Urinary bladder (tissue), 4 donors: Measurements from ENCODE around the gene DHRS4. TPM values are rescaled to one million over a fixed set of nuclear protein-coding genes. Genes with fewer than 3 reads are reported as not detected.
A peak's percentile ranks its signal among the peaks of the same experiment; 100 is the strongest.
"Not testable (repeated sequence)": the region's sequence is repeated elsewhere in the genome, so short reads cannot be mapped to it uniquely, and the experiment has no call there.

Experiments
- DNase-seq: peaks from one replicate; pipeline ENCODE4 v3.0.0-alpha.2; 2015; ENCODE audit errors: extremely low spot score
- H3K27ac ChIP-seq: one replicate; pipeline ENCODE4 v1.5.1; 2013; ENCODE audit warnings: low read depth, mild to moderate bottlenecking, moderate library complexity
- H3K36me3 ChIP-seq: one replicate; pipeline ENCODE4 v1.6.1; 2013; ENCODE audit warnings: mild to moderate bottlenecking, moderate library complexity; ENCODE audit not compliant: insufficient read depth
- H3K4me1 ChIP-seq: one replicate; pipeline ENCODE4 v1.6.1; 2013; ENCODE audit warnings: mild to moderate bottlenecking, moderate library complexity; ENCODE audit not compliant: insufficient read depth
- H3K4me3 ChIP-seq: one replicate; pipeline ENCODE4 v1.5.1; 2013; ENCODE audit warnings: low read depth, low read length
- WGBS: extraction: QIAGEN DNeasy Blood & Tissue Kit; methylation state at CpG from one replicate; pipeline ENCODE4 v1.1.7; 2013; 5-methylcytosine and 5-hydroxymethylcytosine counted together
- polyA plus RNA-seq: library from polyadenylated mRNA; stranded (reverse); fragments of 200-250 nt; gene quantifications from one replicate; pipeline ENCODE4 v1.2.3, GENCODE V29; 2013
- total RNA-seq: library from RNA; depleted of rRNA; stranded (reverse); fragments of >200 nt; gene quantifications from one replicate; pipeline ENCODE4 v1.2.3, GENCODE V29; 2014
- donor health status: healthy with polysubstance abuse.
- donor health status: healthy.

Gene DHRS4
- total and polyA plus RNA-seq, 2 donors = 25.9 to 53.1 TPM

DNA sequence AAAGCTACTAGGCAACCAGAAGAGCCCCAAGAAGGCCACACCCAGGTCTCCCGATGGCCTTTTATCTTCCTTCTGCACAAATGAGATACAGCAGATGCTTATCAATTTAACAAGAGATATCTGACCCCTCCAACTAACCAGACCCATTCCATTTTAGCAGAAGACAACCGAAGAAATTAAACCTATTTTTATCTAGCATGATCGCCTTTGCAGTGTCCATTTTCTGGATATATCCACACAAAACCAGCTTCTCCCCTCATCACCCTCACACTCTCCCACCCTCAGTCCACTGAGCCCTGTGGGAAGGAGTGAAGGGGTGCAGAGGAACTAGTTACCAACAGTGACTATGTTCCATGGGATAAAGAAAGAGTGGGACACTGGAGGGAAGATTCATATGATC, 20.9 kb upstream of the DHRS4 start:
- Histone ChIP-seq H3K36me3 (no peaks in the 10 kb centered on the region), H3K4me1 (no peaks in the 10 kb centered on the region), H3K4me3 (no peak overlapping the region), H3K27ac (no peak overlapping the region)
- WGBS = 75% methylated on average over 3 of the region's 3 CpGs
- DNase-seq = no peak

GRCh38 chr14:23933108-23933741, 20.3 kb upstream of the DHRS4 start:
- Histone ChIP-seq H3K27ac (no peak overlapping the region), H3K4me3 (no peak overlapping the region), H3K36me3 (no peaks in the 10 kb centered on the region), H3K4me1 (no peaks in the 10 kb centered on the region)
- WGBS = 56% methylated on average over 4 of the region's 4 CpGs
- DNase-seq = peak; percentile 73

DNA sequence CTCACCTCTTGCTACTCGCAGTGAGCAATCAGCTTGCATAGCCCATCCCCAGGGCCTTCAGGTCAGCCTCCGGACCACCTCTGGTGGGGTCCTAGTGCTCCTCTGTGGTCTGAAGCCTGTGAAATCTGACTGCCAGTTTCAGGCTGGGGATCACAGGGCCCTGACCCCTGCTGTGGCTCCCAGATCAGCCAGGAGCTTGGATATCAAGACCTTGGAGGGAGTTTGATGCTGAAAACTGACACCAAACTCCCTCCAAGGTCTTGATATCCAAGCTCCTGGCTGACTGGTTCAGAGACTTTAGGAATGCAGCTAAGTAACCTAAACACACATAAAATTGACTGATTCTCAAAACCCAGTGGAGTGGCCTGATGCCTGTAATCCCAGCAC, 19.8 kb upstream of the DHRS4 start:
- 58% methylated on average over 2 of the region's 2 CpGs for WGBS
- Histone ChIP-seq H3K27ac (no peak overlapping the region), H3K4me3 (no peak overlapping the region), H3K36me3 (no peaks in the 10 kb centered on the region), H3K4me1 (no peaks in the 10 kb centered on the region)
- DNase-seq = no peak

GRCh38 chr14:23935158-23935557, 18.4 kb upstream of the DHRS4 start:
- H3K4me3 ChIP-seq = no peak overlapping the region
- H3K36me3 ChIP-seq = no peaks in the 10 kb centered on the region
- no peak for DNase-seq
- no peaks in the 10 kb centered on the region for H3K4me1 ChIP-seq
- H3K27ac ChIP-seq = no peak overlapping the region
- 85% methylated on average over 1 of the region's 1 CpG for WGBS

- Histone ChIP-seq H3K4me3 (no peak overlapping the region), H3K36me3 (no peaks in the 10 kb centered on the region), H3K27ac (no peak overlapping the region), H3K4me1 (no peaks in the 10 kb centered on the region)
- DNase-seq = no peak
- WGBS = 80% methylated on average over 7 of the region's 7 CpGs
Observed at GRCh38 chr14:23936084-23936829, 17.3 kb upstream of the DHRS4 start.

DNA sequence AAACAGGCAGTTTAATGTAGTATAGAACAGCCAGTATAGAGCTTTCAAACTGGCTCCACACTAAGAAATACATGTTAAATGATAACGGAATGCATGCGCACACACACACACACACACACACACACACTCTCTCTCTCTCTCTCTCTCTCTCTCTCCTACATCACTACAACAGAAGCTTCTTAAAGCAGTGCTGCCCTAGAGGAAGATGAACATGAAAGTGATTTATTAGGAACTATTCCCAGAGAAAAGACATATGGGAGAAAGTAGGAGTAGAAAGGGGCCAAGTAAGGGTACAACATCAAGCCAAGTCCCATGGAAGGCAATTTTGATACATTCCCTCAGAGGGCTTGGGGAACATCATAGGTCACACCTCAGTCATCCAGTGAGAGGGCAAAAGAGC, 16.4 kb upstream of the DHRS4 start:
- no peaks in the 10 kb centered on the region for H3K4me1 ChIP-seq
- WGBS = 65% methylated on average over 2 of the region's 2 CpGs
- H3K27ac ChIP-seq = no peak overlapping the region
- DNase-seq = no peak
- no peaks in the 10 kb centered on the region for H3K36me3 ChIP-seq
- H3K4me3 ChIP-seq = no peak overlapping the region

DNA sequence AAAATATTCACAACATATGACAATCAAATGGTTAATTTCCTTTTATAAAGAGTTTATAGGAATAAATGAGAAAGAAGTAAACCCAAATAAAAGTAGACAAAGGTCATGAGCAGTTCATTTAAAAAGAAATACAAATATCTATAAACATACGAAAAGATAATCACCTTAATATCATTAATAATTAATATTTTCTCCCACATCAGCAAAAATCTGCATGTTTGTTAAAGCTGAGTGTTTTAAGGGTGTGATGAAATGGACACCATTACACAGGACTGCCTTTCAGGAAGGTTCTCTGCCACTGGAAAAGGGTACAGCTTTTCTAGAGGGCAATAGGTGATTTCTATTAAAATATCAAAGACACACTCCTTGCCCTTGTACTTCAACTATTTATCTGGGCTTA, 14.7 kb upstream of the DHRS4 start:
- Histone ChIP-seq H3K4me3 (no peak overlapping the region), H3K4me1 (no peaks in the 10 kb centered on the region), H3K36me3 (no peaks in the 10 kb centered on the region), H3K27ac (no peak overlapping the region)
- 71% methylated on average over 1 of the region's 1 CpG for WGBS
- no peak for DNase-seq

DNA sequence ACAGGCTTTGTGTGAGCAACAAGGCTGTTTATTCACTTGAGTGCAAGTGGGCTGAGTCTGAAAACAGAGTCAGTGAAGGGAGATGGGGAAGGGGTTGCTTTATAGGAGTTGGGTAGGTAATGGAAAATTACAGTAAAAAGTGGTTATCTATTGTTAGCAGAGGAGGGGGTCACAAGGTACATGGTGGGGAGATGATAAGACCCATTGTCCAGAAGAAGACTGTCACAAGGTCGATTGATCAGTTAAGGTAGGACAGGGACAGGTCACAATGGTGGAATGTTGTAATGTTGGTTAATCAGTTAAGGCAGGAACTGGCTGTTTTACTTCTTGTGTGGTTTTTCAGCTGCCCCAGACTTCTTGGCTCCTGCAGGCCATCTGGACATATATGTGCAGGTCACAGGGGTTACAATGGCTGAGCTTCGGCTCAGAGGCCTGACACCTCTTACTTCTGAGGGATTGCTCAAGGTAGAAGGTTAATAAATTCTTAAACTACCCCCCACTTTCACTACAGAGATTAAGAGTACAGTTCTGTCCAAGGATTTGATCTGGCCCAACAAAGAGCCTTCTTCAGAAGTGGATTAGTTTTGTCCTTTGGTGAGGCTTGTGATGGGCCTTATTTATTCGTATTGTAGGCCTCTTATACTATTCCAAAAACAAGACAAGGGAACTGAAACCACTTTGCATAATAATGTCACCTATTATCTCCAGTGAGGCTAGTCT, 13.8 kb upstream of the DHRS4 start:
- Histone ChIP-seq H3K36me3 (no peaks in the 10 kb centered on the region), H3K4me1 (no peaks in the 10 kb centered on the region), H3K4me3 (no peak overlapping the region), H3K27ac (no peak overlapping the region)
- DNase-seq = no peak
- WGBS = 78% methylated on average over 3 of the region's 3 CpGs

DNA sequence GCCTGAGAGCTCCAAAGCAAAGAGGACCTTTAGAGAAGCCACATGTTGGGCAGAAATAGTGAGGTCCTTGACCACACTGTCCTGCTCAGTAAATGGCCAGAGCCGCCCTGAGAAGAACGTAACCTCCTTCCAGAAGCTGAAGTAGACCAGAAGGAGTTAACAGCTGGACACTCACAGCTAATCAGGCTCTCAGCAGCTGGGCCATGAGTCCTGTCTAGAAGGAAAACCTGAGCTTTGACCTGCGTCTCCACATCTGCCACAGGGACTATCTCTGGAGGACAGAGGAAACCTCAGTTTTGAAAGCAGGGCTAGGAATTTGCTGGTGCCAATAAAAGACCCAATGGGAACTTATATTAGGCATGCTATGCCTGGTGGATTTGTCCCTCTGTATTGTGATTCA, 12.3 kb upstream of the DHRS4 start:
- H3K4me1 ChIP-seq = no peaks in the 10 kb centered on the region
- 39% methylated on average over 3 of the region's 3 CpGs for WGBS

GRCh38 chr14:23941669-23942068, 11.9 kb upstream of the DHRS4 start:
- DNase-seq = no peak
- no peaks in the 10 kb centered on the region for H3K36me3 ChIP-seq
- no peaks in the 10 kb centered on the region for H3K4me1 ChIP-seq
- H3K27ac ChIP-seq = no peak overlapping the region
- no peak overlapping the region for H3K4me3 ChIP-seq

More for the DNA sequence above, 12.3 kb upstream of the DHRS4 start:
- Histone ChIP-seq H3K36me3 (no peaks in the 10 kb centered on the region), H3K4me3 (no peak overlapping the region), H3K27ac (no peak overlapping the region)
- DNase-seq = no peak

- 90% methylated on average over 7 of the region's 7 CpGs for WGBS
- DNase-seq = no peak
- Histone ChIP-seq H3K4me1 (no peaks in the 10 kb centered on the region), H3K4me3 (no peak overlapping the region), H3K36me3 (no peaks in the 10 kb centered on the region), H3K27ac (no peak overlapping the region)
Observed at GRCh38 chr14:23942587-23942986, 11.0 kb upstream of the DHRS4 start.

GRCh38 chr14:23949069-23949468, 4.5 kb upstream of the DHRS4 start:
- WGBS = 78% methylated on average over 2 of the region's 2 CpGs

DNA sequence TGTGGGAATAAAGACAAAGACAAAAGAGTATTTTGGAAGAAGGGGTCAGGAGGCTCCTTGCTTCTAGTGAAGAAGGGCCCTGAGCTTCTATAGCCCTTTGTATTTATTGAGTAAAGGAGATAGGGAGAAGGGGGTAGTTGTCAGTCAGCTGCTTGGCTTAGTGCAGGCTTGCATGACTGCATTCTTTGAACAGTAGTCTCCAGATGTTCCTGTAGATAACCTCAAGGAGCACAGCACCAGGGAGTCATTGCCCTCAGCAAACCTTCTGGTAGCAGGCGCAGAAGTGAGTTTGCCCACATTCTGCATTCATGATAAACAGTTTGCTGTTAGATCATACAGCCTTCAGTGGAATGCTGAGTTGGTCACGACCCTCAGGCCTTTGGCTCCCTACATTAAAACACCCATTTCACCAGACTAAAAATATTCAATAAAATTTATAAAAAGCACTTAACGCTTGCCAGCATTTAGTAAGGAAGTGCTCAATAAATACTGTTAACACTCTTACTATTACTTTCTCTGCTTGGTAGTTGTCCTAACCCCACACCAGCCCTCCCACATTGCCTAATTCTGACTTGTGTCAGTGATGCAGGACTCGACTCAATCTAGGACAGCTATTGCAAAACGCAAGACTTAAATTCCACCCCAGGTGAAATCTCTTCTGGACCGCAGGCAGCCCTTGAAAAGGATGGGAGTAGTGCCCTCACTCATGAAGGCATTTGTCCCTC, 3.0 kb upstream of the DHRS4 start:
- Histone ChIP-seq H3K27ac (no peak overlapping the region), H3K4me3 (no peak overlapping the region), H3K36me3 (no peaks in the 10 kb centered on the region), H3K4me1 (no peaks in the 10 kb centered on the region)
- DNase-seq = no peak
- WGBS = 96% methylated on average over 6 of the region's 6 CpGs

More at GRCh38 chr14:23949069-23949468, 4.5 kb upstream of the DHRS4 start:
- H3K4me3 ChIP-seq, H3K36me3 ChIP-seq, H3K4me1 ChIP-seq, H3K27ac ChIP-seq, DNase-seq: not testable (repeated sequence)
